MM.1S (cell line): Measurements from ENCODE around the gene CD151.

ENCODE experiments used
- EZH2 ChIP-seq: fragments of 300-600 bp; sonication (generic); optimal IDR thresholded peaks from 2 replicates; pipeline ENCODE3; 2017; ENCODE audit warnings: low read depth, mild to moderate bottlenecking, antibody characterized with exemption, low read length, mixed read lengths
- EZH2phosphoT487 ChIP-seq: fragments of 300-600 bp; sonication (generic); IDR thresholded peaks from 2 replicates; pipeline ENCODE4 v1.6.1; 2018; ENCODE audit warnings: antibody characterized with exemption, low read length
- TF ChIP-seq, protein P1 (sequence below): fragments of 300-600 bp; sonication (generic); IDR thresholded peaks from 2 replicates; pipeline ENCODE4 v1.5.1; 2016; ENCODE audit warnings: antibody characterized with exemption, low read length, mixed read lengths

DNA sequence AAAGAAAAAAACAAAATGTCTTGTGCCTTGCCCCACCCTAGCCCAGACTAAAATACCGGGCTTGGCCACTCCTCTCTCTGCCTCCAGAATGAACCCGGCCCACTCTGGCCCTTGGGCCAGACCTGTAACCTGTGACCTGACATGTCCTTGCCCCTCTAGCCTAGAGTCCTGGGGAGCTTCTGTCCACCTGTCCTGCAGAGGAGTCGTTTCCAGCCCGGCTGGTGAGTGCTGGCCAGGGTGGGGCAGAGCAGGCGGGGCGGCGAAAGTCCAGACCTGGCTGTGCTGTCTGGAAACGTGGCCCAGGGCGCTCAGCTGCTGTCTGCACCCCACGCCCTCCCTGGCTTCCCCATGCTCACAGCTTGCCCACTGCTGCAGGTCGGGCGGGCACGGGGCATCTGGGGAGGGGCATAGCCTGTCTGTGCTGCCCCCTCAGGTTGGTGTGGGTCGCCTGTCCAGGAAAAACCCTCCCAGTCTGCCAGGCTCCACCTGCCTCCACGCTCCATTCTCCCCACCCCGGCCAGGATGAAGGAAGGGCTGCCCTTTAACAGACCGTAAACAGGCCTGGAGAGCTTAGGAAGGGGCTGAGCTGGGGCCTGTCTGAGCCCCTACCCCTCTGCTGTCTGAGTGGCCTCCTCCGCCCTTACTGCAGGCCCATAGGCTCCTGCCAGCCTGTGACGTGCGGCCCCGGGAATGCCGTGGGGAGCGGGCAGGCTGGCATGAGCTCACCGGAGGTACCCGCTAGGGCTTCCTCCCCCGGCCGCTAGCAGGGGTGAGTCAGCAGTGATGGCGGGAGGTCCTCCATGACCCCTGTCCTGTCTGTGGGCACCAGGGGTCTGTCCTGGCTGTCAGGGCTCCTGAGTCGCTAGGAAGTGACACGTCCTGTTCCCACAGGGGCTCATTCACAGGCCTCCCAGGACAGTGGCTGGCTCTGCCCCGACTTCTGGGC, 1.9 kb downstream of the CD151 start:
- TF ChIP-seq, protein P1, sequence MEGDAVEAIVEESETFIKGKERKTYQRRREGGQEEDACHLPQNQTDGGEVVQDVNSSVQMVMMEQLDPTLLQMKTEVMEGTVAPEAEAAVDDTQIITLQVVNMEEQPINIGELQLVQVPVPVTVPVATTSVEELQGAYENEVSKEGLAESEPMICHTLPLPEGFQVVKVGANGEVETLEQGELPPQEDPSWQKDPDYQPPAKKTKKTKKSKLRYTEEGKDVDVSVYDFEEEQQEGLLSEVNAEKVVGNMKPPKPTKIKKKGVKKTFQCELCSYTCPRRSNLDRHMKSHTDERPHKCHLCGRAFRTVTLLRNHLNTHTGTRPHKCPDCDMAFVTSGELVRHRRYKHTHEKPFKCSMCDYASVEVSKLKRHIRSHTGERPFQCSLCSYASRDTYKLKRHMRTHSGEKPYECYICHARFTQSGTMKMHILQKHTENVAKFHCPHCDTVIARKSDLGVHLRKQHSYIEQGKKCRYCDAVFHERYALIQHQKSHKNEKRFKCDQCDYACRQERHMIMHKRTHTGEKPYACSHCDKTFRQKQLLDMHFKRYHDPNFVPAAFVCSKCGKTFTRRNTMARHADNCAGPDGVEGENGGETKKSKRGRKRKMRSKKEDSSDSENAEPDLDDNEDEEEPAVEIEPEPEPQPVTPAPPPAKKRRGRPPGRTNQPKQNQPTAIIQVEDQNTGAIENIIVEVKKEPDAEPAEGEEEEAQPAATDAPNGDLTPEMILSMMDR: no peak
- no peak for TF ChIP-seq EZH2
- no peak for TF ChIP-seq EZH2phosphoT487
